OCI-LY3 (cell line): ENCODE results near the gene SLC16A6.
"Not testable (repeated sequence)": the region's sequence is repeated elsewhere in the genome, so short reads cannot be mapped to it uniquely, and the experiment has no call there.

Source experiments
- CTCF ChIP-seq: fragments of 200-600, 300-600 bp; sonication (generic); IDR thresholded peaks from 2 replicates; pipeline ENCODE4 v1.5.1; 2014; ENCODE audit warnings: antibody characterized with exemption, low read length, low read depth
- EZH2phosphoT487 ChIP-seq: fragments of 200-600 bp; shearing (Covaris generic); IDR thresholded peaks from 2 replicates; pipeline ENCODE4 v1.6.1; 2018; ENCODE audit warnings: antibody characterized with exemption, mixed run types, low read depth

- not testable (repeated sequence) for TF ChIP-seq CTCF, EZH2phosphoT487
Observed at GRCh38 chr17:68259648-68259951, 31.3 kb downstream of the SLC16A6 start.
